GM23248 (cell line): ENCODE results near the gene CACNA1E.

Experiments used
- EZH2 ChIP-seq: fragments of 200-600 bp; sonication (generic); IDR thresholded peaks from 2 replicates; pipeline ENCODE4 v1.6.1; 2018; ENCODE audit warnings: antibody characterized with exemption, mild to moderate bottlenecking; ENCODE audit not compliant: insufficient read depth, poor library complexity, severe bottlenecking
- EZH2phosphoT487 ChIP-seq: fragments of 200-600 bp; sonication (generic); IDR thresholded peaks from 2 replicates; pipeline ENCODE4 v1.6.1; 2018; ENCODE audit warnings: antibody characterized with exemption, moderate library complexity, mild to moderate bottlenecking, low read depth; ENCODE audit not compliant: insufficient read depth

- no peak for TF ChIP-seq EZH2
- no peak for TF ChIP-seq EZH2phosphoT487
These were observed 362.8 kb downstream of the CACNA1E start for GRCh38 chr1:181846001-181846645.
